Measurements from ENCODE around the gene P2RY13.

P2RY13 gene

DNA sequence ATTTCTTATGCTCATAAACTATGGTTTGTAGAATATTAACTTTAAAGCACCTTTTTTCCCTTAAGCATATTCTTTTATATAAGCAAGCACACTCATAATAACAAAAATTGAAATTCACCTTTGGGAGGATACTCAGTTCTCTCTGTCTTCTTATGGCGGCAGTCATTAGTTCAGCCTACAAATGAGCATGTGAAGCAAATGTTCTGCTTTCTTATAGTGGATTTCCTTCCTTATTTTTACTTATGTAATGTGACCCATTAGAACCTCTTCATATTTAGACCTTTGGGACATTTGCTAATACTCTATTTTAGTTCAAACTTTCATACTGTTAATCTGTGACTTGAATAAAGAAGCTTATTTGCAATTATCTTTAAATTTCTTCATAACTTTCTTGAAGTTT lies at the start of gene P2RY13:
Gene P2RY13 (minus strand): TSS at position 187 of the 400 bp plus-strand sequence. CDS start 21 bp downstream, at position 166.
- no peak for DNase-seq

DNA sequence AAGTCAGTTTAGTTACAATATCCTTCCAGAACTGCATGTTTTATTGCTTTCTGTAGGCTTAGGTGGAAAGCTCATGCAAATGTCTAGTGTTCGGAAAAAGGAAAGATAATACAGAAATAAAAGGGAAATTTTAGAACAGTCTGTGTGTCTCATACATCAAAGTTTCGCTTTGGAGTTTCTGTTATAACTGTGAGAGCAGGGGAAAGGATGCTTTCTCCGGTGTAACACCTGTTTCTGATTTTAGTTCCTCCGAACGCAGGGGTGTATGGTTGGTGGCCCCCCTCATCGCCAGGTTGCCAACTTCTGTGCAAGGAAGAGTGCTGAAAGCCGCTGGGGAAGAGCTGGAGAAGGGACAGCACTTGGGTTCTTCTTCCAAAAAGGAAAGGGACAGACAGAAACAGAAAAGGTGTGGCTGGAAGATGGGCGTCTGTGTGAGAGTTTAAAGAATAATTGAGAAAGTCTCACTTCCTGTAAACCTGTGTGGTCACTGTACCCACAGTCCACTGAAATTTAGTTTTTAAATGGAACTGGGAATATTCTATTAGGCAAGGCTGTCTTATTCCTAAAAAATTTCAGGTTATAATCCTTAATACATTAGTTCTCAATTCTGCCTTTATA lies 48.5 kb upstream of the P2RY13 start:
- DNase-seq: no peak

DNA sequence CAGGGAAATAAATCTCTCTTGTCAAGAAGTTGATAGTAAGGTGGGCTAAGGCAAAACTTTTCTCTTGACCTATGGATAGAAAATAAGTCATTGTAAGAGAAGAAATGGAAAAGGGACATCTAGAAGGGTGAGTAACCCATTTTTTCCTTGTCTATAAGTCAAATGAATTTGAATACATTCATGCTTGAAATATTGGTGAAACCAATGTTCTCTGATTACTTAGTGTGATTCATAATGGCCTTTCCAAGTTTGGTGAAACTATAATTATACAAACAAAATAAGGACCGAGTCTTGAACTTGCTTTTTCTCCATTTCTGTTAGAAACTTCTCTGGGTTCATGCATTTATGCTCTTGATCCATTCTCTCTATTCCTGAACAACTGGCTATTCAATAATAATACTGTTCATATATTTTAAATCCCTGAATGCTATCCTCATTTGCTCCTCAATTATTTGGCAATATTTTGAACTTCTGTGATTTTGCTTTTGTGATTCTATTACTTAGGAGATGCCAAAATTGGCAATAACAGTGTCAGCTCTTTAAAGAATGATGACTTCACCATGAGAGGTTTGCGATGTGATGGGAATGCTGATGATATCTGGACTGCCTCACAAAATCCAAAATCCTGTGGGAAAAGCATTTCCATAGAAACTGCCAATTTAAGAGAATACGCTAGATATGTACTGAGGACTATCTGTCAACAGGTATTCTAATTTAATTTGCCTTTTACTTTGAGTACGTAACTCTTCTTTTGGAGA lies 42.9 kb upstream of the P2RY13 start:
- DNase-seq: no peak

DNA sequence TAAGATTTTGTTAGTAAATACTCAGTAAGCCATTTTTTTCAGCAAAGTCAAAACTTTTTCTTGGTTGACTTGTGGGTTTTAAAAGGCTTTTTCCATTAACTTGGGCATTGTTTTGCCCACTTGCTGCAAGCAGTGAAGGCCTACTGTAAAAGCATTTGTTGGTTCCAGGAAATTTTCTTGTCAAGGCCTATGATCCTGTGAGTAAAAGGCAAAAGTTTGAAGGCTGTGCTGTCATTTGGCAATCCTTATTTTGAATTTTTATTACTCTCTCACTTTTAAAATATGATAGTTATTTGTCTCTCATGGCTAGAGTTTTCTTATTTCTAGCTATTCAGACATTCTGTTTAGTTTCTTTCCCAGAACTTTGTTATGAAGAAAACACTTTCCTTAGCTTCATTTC lies 42.2 kb upstream of the P2RY13 start:
- no peak for DNase-seq

DNA sequence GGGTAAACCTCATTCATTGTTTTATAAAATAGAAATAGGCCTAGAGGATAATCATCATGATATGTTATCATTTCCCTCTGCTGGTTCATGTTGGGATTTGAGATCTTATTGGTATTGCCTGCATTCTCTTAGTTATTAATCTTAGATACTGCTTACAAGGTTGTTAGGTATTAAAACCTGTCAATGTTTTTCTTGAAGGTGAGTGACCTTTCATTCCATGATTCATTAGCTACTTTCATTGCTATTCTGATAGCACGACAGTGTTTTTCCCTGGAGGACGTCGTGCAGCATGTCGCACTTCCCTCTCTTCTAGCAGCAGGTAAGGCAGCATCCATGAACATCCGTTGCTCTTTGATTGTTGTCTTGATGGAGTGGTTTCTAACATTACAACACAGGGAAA lies 38.1 kb upstream of the P2RY13 start:
- no peak for DNase-seq

DNA sequence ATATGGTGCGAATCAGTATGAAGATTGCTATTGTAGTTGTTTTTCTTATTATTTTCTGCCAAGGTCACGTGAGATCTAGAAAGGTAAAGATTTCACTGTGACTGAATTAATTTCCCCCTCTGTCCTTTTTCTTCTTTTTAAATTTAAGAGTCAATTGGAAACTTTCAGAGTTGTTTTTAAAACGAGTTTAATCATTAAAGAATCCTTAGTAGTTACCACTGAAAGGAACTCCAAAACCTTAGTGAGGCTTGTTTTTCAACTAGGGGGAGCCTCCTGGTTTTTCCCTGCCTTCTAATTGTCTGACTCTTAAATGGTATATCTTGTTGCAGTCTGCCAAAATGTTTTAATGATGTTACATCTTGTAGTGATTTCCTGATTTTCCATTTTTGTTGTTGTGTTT lies 37.6 kb upstream of the P2RY13 start:
- DNase-seq: no peak

DNA sequence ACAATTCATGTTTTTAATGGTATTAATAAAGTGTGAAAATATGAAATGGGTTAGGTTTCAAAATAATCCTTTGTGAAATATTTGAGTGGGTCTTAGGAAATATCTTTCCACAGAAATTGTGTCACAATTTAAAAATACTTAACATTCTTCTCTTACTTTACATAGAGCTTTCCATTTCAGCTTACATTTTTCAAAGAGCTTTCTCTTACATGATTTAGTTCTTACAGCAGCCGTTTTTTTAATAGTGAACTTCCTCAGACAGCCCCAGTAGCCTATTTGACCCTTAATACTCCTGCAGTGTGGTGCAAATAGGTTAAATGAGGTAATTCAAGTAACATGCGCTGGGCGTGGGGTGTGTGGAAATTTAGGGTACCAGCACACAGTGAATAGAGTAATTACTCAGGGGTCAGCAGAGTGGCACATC lies 33.4 kb upstream of the P2RY13 start:
- no peak for DNase-seq

DNA sequence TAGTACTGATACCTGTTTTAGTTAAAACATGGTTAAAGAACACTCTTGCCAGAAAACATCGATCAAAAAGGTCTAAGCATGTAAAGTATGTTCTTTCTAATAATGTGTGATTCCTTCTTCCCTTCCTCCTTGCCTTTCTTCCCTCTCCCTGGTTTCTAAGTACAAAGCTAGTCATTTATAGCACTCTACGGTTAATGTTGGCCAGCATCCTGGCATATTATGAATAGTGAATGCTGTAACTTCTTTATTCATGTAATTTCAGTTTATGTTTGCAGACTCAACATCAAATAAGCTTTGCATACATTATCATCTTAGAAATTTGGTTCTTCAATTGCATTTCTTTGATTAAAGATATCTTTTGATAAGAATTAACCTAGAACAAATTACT lies 28.1 kb upstream of the P2RY13 start:
- no peak for DNase-seq

DNA sequence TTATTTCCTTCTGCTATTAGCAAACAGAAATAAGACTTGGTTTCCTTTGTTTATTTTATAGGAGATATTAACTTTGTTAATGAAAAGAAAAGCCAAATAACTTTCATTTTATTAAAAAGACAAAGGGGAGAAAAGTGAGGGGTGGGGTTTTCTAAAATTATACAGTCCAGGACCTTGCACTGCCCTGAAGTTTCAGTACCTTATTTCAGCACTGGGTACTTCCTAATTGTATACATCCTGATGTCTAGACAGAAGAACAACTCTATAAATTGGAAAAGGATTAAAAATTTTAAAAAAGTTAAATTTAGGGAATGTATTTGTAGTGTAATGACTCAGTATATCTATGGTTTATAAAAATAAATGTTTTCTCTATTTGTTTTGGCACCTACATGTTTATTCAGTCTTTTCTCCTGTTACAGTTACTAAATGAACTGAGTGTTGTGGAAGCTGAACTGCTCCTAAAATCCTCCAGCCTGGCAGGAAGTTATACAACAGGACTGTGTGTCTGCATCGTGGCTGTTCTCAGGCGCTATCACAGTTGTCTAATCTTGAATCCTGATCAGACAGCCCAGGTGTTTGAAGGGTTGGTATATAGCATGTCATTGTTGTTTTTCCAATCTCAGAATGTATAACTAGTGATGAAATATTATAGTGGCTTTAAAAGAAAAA lies 27.6 kb upstream of the P2RY13 start:
- DNase-seq: peak in 1 of 2 donors; percentile 12

DNA sequence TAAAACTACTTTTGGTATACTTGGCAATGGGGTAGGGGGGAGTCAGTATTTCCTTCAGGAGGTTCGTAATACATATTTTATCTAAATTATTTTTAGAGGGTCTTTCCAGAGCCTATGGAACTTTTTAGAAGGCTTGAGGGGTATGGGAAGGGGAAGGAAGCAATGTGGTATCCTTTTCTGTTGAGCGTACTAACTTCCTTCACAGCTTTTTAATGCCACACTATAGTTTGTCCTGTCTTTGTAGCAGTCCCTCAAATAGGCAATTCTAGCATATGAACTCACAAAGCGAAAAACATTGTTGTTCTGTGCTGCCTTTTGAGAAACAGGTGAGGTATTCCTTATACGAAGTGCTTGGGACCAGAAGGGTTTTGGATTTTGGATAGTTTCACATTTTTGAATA lies 22.3 kb upstream of the P2RY13 start:
- DNase-seq: peak in 1 of 2 donors; percentile 36

DNA sequence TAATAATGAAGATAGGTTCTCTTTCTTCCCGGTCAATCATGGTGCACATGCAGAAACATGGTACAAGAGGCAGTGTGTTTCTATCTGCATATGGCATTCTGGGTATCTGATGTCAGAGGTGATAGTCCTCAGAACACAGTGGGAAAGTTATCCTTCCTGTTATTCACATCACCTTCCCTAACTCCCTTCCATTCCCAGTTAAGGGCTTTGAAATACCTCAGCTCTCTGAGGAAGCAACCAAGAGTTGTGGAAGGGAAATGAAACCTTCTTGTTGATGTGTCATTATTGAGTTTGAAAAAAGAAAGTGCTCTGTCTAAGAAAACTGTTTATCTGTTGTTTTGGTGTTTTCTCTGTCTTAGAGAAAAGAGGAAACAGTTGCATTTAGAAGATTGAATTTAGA lies 21.9 kb upstream of the P2RY13 start:
- peak in 1 of 2 donors; percentile 36 for DNase-seq

DNA sequence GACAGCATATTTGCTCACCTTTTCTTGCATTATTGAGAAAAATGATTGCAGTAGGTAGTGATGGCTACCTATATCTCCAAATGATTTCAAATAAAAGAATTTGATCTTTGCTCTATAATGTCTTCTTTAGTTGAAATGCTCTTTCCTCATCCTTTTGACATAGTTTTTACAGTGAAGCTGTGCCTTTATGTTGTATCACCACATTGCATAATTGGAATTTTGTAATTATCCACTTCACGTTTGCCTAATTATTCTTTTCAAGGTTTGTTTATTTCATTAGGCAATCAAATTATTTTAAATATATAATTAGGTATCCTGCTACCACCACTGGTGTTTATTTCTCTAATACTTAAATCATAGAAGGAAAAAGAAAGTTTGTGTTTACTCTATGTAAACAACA lies 21.3 kb upstream of the P2RY13 start:
- DNase-seq: no peak

DNA sequence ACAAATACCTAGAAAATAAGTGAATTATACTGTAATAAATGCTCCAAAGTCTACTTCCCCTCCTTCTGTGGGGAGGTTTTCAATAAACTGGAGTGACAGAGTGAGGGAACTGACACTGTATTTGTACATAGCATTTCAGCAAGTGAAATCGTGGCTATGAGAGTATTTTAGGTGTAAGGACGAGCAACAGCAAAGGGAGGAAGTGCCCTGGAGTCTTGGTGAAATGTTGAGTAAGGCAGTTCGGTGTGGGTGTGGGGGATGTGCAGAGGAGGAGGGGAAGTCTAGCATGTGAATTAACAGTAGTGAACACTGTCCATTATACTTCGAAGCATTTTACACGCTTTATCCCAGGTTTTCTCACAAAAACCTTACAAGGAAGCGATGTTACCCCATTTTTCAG lies 18.1 kb upstream of the P2RY13 start:
- DNase-seq: peak in 1 of 2 donors; percentile 21

DNA sequence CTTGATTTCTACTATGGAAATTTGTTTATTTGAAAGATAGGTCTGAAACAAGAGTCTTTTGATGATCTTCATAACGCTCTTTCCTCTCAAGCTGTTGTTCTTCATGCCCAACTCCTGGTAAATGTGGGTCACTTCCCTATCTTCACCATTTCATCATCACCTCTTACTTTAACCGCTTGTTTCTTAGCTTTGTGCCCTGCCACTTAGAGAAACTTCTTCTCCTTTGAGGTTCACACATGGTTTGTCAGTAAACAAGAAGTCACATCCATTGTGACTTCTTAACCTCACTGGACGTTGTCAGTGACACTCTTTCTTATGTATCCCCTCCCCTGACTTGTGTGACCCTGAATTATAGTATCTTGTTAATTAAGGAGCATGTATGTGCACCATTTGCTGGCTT lies 16.9 kb upstream of the P2RY13 start:
- peak in 1 of 2 donors; percentile 9 for DNase-seq

DNA sequence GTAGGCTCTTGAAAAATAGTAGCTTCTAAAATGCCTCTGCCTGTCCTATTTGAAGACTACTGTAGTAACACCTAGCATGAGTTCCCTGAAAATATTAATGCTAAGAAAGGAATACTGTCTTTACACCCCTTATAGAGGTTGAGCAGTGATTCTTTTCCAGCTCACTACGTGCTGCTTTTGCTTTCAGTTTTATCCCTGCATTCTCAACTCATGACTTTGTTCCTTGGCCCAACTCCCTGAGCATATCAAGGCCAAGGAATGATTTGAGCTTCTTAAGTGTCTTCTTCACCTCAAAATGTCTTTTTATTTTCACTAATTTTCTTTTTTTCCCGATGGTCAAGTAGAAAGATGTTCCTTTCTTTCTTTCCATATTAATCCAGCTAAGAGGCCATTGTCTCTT lies 16.5 kb upstream of the P2RY13 start:
- DNase-seq: no peak

DNA sequence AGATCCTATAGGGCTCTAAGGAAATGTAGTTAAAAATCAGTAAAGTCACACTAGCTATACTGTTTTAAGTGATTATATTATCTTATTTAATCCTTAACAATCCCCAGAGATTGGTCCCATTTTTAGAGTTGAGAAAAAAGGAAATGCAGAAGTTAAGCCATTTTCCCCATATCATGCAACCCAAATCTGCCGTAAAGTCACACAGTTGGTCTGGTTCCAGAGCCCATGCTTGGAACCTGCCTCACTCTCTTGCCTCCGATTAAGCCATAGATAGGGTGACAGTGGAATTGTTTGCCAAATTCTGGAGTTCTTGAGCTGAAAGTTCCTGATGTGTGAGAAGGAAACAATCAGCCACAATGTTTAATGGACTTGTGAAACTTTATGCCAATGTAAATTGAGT lies 2.3 kb upstream of the P2RY13 start:
- DNase-seq: no peak

DNA sequence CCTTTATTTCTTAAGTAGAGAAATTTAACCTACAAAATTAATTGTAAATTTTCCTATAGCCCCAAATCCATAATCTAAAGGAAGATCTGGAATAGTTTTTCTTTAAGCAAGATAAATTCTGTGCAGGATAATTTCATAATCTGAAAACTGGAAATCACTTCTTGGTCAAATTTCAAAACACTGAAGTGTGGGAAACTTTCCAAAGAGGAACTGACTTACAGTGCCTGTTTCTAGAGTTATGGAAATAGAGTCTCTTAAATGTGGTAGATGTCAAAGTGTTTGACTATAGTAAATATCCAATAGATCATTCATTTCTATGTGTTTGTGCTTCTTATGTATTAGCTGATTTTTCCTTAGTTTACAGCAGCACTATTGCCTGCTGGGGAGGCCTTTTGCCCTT lies 1.6 kb upstream of the P2RY13 start:
- no peak for DNase-seq

DNA sequence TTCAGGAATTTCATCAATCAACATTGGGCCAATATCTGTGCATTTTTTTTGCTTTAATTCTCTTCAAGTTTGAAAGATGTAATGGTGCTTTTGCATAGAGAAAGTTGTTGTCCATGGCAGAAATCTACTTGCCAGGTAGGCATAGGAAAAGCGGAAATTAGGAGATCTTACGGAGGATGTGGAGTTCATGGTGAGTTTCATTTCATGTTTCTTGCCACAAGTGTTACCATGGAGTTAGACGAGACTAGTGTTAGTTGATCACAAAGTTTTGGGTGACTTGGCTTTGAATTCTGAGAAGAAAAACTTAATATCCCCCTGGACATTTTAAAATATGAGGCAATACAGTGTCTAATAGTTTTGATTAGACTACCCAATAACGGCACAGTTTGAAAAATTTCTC lies 1.0 kb upstream of the P2RY13 start:
- no peak for DNase-seq

DNA sequence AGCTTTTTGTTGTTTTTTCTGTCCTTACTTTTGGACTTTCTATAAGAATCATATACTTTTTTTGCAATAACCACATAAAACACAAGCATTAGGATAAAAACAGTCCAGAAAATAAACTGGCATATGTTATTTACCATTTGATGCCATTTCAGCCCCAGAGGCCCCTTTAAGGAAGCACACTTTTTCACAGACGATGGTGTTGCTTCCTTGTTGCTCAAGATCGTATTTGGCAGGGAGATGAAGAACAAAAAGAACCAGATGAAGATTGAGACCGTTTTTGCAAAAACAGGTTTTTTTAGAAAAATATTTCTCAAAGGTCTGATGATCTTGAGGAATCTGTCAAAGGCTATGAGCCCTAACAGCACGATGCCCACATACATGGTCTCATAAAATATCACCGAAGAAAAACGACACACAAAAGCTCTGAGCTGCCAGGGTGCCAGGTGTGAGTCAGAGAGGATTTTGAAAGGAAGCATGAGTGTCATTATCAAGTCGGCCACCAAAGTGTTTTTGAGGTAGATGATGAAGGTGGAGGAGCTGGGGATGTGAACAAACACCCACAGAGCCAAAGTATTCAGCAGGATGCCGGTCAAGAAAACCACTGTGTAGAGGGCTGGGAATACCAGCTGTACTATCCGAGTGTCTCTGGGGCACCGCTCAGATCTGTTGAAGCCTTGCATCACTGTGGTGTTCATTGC lies 902 bp downstream of the P2RY13 start:
- DNase-seq: no peak

DNA sequence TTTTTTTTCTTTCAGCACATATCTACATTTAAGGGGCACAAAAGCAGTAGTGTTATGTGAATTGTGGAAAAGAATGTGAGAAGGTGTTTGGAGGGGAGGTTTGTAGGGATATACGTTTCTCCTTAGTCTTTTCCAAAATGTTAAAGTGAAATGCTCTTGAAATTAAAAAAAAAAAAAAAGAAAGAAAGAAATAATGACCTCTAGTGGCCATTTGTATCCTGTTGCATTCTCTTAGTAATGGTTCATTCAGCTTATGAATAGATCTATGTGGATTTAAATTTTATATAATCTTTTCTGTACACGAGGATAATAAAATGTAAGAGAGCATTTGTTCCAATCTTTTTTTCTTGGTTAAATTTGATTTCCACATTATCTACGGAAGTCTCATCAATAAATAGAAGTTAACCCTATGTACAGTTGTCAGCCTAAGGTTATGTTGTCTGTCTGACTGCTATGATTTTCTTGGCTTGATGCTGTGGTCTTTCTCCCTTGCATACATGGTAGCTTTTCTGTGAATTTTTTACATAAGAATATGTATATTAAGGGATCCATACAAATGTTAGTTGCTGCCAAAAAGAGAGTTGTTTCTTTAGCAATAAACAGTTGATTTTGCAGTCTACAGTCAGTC lies 1.7 kb downstream of the P2RY13 start:
- DNase-seq: peak in 1 of 2 donors; percentile 35

DNA sequence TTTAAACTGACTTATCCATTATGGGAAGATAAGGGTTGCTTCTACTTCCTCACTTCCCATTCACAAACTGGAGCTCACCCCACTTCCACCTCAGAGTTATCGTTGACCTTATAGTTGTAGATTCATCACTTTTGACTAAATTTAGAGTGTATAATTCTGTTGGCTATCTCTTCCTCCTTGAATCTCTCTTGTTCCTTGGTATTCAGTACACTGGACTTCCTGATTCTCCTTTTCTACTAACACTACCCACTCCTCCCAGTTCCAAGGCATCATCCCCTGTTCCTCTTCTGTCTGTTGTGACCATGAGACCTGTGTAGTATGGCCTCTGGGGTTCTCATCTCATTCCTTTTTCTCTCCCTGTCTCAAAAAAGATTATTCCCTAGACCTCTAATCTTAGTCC lies 6.8 kb downstream of the P2RY13 start:
- DNase-seq: no peak

DNA sequence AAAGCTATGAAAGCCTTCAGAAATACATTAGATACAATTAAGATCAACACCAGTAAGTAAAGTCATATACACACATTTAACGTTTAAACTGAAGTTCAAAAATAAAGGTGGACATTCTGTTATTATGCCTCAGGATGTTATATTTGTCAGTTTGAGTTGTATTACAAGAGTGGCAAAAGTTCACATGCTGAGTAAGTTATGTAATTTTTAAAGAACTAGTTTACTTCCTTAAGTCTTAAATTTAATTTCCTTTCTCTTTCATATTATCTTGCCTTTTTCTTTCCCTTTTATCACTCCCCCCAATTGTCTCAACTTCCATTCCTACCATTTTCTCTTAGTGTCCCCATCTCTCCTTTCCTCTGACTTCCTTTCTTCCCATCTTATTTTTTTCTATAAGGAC lies 7.8 kb downstream of the P2RY13 start:
- no peak for DNase-seq

DNA sequence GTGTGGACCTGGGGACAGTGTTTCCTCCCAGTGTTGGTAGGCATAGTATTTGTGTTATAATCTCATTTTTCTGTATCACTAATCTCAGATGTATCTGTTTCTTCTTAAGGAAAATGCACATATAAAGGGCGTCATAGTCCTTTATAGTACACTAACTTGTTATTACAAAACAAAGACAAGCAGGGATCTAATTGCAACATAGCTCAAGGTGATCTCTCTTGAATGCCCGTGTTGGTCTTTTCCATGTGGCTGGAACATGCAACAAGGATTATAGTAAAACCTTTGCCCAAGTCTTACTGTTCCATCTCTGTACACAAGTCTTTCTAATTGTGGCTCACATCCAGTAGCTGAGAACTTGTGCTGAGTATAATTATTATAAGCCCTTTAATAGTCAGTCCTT lies 9.2 kb downstream of the P2RY13 start:
- no peak for DNase-seq
